Cerebellar cortex (tissue), 1 donor: ENCODE data around the gene APBB2.

Experiments
- DNase-seq: peaks from one replicate; pipeline ENCODE4 v3.0.0-alpha.2; 2015; ENCODE audit warnings: low spot score

APBB2 gene

GRCh38 chr4:41189666-41190065 is 24.7 kb downstream of the APBB2 start:
- no peak for DNase-seq

GRCh38 chr4:41189076-41189475 is 25.3 kb downstream of the APBB2 start:
- DNase-seq = no peak

GRCh38 chr4:41185614-41186592 is 28.4 kb downstream of the APBB2 start:
- no peak for DNase-seq

GRCh38 chr4:41184009-41184408 is 30.3 kb downstream of the APBB2 start:
- no peak for DNase-seq

GRCh38 chr4:41183021-41183553 is 31.3 kb downstream of the APBB2 start:
- DNase-seq = no peak

GRCh38 chr4:41181037-41181436 is 33.3 kb downstream of the APBB2 start:
- DNase-seq = no peak

- no peak for DNase-seq
Observed at GRCh38 chr4:41179498-41180195, 34.7 kb downstream of the APBB2 start.

GRCh38 chr4:41178372-41179370 is 35.7 kb downstream of the APBB2 start:
- no peak for DNase-seq

- DNase-seq = no peak
Observed at GRCh38 chr4:41177016-41177415, 37.3 kb downstream of the APBB2 start.

- no peak for DNase-seq
Observed at GRCh38 chr4:41176340-41176739, 38.0 kb downstream of the APBB2 start.

- no peak for DNase-seq
Observed at GRCh38 chr4:41175794-41176193, 38.5 kb downstream of the APBB2 start.

- no peak for DNase-seq
Observed at GRCh38 chr4:41174444-41174843, 39.9 kb downstream of the APBB2 start.

GRCh38 chr4:41172786-41173185 is 41.6 kb downstream of the APBB2 start:
- no peak for DNase-seq

GRCh38 chr4:41169256-41169800 is 45.0 kb downstream of the APBB2 start:
- no peak for DNase-seq

- no peak for DNase-seq
Observed at GRCh38 chr4:41167191-41167590, 47.2 kb downstream of the APBB2 start.

- no peak for DNase-seq
Observed at GRCh38 chr4:41164405-41164804, 49.9 kb downstream of the APBB2 start.

GRCh38 chr4:41161355-41161754 is 53.0 kb downstream of the APBB2 start:
- DNase-seq = no peak

- DNase-seq = no peak
Observed at GRCh38 chr4:41160856-41161255, 53.5 kb downstream of the APBB2 start.

- no peak for DNase-seq
Observed at GRCh38 chr4:41160012-41160789, 54.1 kb downstream of the APBB2 start.

- DNase-seq = no peak
Observed at GRCh38 chr4:41158756-41159155, 55.6 kb downstream of the APBB2 start.

GRCh38 chr4:41158274-41158673 is 56.1 kb downstream of the APBB2 start:
- no peak for DNase-seq
